ENCODE data around the gene TNFRSF1B. TPM values are rescaled to one million over a fixed set of nuclear protein-coding genes. Genes with fewer than 3 reads are reported as not detected.

The TNFRSF1B gene
- total RNA-seq, 1 experiment from 2014 or later: 0.61 TPM

DNA sequence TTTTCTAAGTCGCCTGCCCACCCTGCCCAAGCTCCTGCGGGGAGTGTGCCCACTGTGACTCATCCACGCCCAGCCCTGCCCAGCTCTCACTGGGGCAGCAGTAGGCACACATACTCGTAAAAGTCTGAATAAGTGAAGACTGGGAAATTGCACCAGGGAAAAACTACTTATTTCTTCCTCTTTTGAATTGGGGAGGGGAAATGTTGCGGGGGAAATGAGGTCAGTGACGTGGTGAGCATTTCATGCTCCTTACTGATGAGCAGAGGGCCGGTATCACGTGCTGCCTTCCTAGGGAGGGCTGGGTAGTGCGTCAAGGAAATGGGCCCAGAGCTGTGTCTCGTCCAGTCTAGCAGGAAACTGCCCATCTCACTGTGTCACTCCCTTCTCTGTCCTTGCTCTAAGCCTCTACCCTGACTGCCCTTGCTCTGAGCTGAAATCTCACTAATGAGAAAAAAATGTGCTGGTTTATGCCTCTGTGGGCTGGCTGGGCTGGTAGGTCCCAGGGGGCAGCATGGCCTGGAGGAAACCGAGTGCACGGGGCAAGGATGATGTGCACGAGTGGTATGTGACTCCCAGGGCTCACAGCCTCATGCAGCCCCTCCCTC lies 13.5 kb upstream of the TNFRSF1B start:
- CTCF ChIA-PET: no interaction called here
- intact Hi-C loops (cut with micrococcal nuclease): no loop called here
- Histone ChIP-seq H3K27ac (ENCODE audit: low read depth, low read length) (no peak overlapping the region), H3K27me3 (ENCODE audit: insufficient read depth, low read length) (no peaks in the 10 kb centered on the region), H3K4me2 (ENCODE audit: low read length) (peak overlapping the region; percentile 58), H3K4me1 (ENCODE audit: control insufficient read depth in 1 of 2, insufficient read depth in 2 of 2, low read length in 2 of 2) (peaks cover 20 to 34% of the 10 kb centered on the region in 2 experiments; a peak in 3 of 4 replicates), H2AFZ (ENCODE audit: low read depth, low read length, poor library complexity, severe bottlenecking) (peak overlapping the region; percentile 84), H3K9ac (ENCODE audit: low read length) (peak overlapping the region; percentile 30), H3K9me2 (ENCODE audit: insufficient read depth) (no peaks in the 10 kb centered on the region), H3K9me3 (ENCODE audit: control insufficient read depth in 1 of 2, insufficient read depth in 1 of 2, low read depth in 1 of 2, low read length in 2 of 2) (peaks cover 0 to 4% of the 10 kb centered on the region in 2 experiments; a peak in 1 of 4 replicates), H3K4me3 (replicated peaks in 1 of 2; ENCODE audit: low read depth in 1 of 2, low read length in 2 of 2) (no peak overlapping the region), H4K20me1 (ENCODE audit: insufficient read depth) (no peaks in the 10 kb centered on the region), H3K36me3 (ENCODE audit: control insufficient read depth in 1 of 2, insufficient read depth in 2 of 2, low read length in 2 of 2) (no peaks in the 10 kb centered on the region), H3K79me2 (ENCODE audit: insufficient read depth, low read length) (no peaks in the 10 kb centered on the region)
- RAD21 ChIA-PET (ENCODE audit: low non-redundant PET in 1 of 2, low total read pairs in 2 of 2, uncharacterized antibody in 2 of 2, unreplicated experiment in 2 of 2): no interaction called here
- POLR2A ChIA-PET: no interaction called here
- DNase-seq (ENCODE audit: low read depth, low spot score) (no peak), ATAC-seq (peak; percentile 67)
- no TSS peak for BruUV-seq (replicated peaks)
- TF ChIP-seq EGR1 (IDR thresholded peaks at IDR 0.05; ENCODE audit: low read depth) (no peak), FOSL1 (IDR thresholded peaks at IDR 0.05; ENCODE audit: low read depth) (0 out of 2 replicates have a peak, but pooled peaks have one; percentile 10), RAD21 (IDR thresholded peaks at IDR 0.05; ENCODE audit: low read depth) (no peak), JUND (IDR thresholded peaks at IDR 0.05) (no peak), CEBPB (IDR thresholded peaks at IDR 0.05; ENCODE audit: low read depth) (no peak), ZNF274 (IDR thresholded peaks at IDR 0.05; ENCODE audit: low read depth, low read length) (no peak), SIN3A (IDR thresholded peaks at IDR 0.05; ENCODE audit: low read depth) (no peak)
- TF ChIP-seq, protein P1, sequence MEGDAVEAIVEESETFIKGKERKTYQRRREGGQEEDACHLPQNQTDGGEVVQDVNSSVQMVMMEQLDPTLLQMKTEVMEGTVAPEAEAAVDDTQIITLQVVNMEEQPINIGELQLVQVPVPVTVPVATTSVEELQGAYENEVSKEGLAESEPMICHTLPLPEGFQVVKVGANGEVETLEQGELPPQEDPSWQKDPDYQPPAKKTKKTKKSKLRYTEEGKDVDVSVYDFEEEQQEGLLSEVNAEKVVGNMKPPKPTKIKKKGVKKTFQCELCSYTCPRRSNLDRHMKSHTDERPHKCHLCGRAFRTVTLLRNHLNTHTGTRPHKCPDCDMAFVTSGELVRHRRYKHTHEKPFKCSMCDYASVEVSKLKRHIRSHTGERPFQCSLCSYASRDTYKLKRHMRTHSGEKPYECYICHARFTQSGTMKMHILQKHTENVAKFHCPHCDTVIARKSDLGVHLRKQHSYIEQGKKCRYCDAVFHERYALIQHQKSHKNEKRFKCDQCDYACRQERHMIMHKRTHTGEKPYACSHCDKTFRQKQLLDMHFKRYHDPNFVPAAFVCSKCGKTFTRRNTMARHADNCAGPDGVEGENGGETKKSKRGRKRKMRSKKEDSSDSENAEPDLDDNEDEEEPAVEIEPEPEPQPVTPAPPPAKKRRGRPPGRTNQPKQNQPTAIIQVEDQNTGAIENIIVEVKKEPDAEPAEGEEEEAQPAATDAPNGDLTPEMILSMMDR (IDR thresholded peaks at IDR 0.05 in 2 of 3, conservative IDR thresholded peaks at IDR 0.05 in 1 of 3; ENCODE audit: borderline replicate concordance in 1 of 3, insufficient read depth in 1 of 3, low read depth in 2 of 3, low read length in 2 of 3): no peak

DNA sequence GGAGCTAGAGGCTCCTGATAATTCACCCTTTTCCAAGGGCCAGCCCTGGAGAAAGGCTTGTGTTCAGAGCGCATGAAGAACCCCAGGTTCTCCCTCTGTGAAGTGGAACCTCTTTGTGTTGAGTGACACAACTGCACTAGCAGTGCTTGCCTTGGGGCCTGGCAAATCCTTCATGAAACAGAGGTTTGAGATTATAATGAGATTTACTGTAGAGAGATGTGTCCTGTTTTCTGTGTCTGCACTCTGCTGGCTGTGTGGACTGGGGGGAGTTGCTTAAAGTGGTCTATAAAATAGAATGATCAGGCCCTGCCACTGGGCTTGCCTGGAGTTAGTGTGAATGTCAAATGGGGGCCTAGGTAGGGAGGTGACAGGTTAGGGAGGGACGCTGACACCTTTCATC lies 11.5 kb upstream of the TNFRSF1B start:
- intact Hi-C loops (cut with micrococcal nuclease): no loop called here
- CTCF ChIA-PET: no interaction called here
- Histone ChIP-seq H3K9me2 (ENCODE audit: insufficient read depth) (no peaks in the 10 kb centered on the region), H3K27me3 (ENCODE audit: insufficient read depth, low read length) (no peaks in the 10 kb centered on the region), H3K36me3 (ENCODE audit: control insufficient read depth in 1 of 2, insufficient read depth in 2 of 2, low read length in 2 of 2) (no peaks in the 10 kb centered on the region), H3K4me3 (replicated peaks in 1 of 2; ENCODE audit: low read depth in 1 of 2, low read length in 2 of 2) (no peak overlapping the region), H2AFZ (ENCODE audit: low read depth, low read length, poor library complexity, severe bottlenecking) (no peak overlapping the region), H3K9me3 (ENCODE audit: control insufficient read depth in 1 of 2, insufficient read depth in 1 of 2, low read depth in 1 of 2, low read length in 2 of 2) (no peaks in the 10 kb centered on the region), H3K9ac (ENCODE audit: low read length) (no peak overlapping the region), H3K79me2 (ENCODE audit: insufficient read depth, low read length) (no peaks in the 10 kb centered on the region), H3K27ac (ENCODE audit: low read depth, low read length) (no peak overlapping the region), H4K20me1 (ENCODE audit: insufficient read depth) (no peaks in the 10 kb centered on the region), H3K4me2 (ENCODE audit: low read length) (no peak overlapping the region), H3K4me1 (ENCODE audit: control insufficient read depth in 1 of 2, insufficient read depth in 2 of 2, low read length in 2 of 2) (peaks cover 28 to 43% of the 10 kb centered on the region in 2 experiments; a peak in 3 of 4 replicates)
- TF ChIP-seq ZFX (IDR thresholded peaks at IDR 0.05): no peak
- no peak for TF ChIP-seq ELF1 (IDR thresholded peaks at IDR 0.05; ENCODE audit: borderline replicate concordance, low read depth)
- TF ChIP-seq SIN3A (IDR thresholded peaks at IDR 0.05; ENCODE audit: low read depth): no peak
- TF ChIP-seq YY1 (IDR thresholded peaks at IDR 0.05; ENCODE audit: extremely low read depth, insufficient replicate concordance, low read depth, low read length): no peak
- TF ChIP-seq ZNF274 (IDR thresholded peaks at IDR 0.05; ENCODE audit: low read depth, low read length): no peak
- TF ChIP-seq POLR2AphosphoS5 (IDR thresholded peaks at IDR 0.05; ENCODE audit: low read depth, low read length): no peak
- BruUV-seq (replicated peaks): no TSS peak
- DNase-seq (ENCODE audit: low read depth, low spot score): no peak
- no peak for ATAC-seq
- RAD21 ChIA-PET (ENCODE audit: low non-redundant PET in 1 of 2, low total read pairs in 2 of 2, uncharacterized antibody in 2 of 2, unreplicated experiment in 2 of 2): no interaction called here
- POLR2A ChIA-PET: no interaction called here
